Stimulated activated CD4-positive, alpha-beta T cell treated with anti-CD3 and anti-CD28 coated beads, Interleukin-12 subunit alpha, Interleukin-12 subunit beta, amount 100 ng/mL, for 48 hours (primary cell): Measurements from ENCODE around the gene TMEM87A.
A peak's percentile ranks its signal among the peaks of the same experiment; 100 is the strongest.
"Not testable (repeated sequence)": the region's sequence is repeated elsewhere in the genome, so short reads cannot be mapped to it uniquely, and the experiment has no call there.

Source experiments
- DNase-seq, 3 donors: peaks; one replicate each; pipeline ENCODE4 v3.0.0-alpha.2; 2020; ENCODE audit warnings: low read depth in 2 of 3, low spot score in 1 of 3

Gene TMEM87A

DNA sequence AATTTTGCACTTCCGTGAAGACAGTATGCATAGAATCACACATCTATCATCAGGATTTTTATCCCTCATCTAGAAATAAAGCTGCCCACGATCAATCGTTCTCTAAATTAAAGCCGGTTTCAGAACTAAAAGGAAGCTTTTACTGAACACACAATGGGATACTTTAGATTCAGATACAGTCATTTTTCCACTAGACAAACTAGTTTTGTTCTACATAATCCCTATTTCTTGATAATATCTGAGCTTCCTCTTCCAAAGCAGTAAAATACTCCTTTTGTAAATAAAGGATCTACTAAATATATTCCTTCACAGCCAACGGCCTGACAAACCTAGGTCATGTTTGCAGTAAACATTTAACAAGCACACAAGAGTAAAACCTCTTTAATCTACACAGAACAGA is 2.2 kb downstream of the TMEM87A start:
- no peak for DNase-seq

GRCh38 chr15:42270551-42270950 is 2.7 kb downstream of the TMEM87A start:
- DNase-seq, result no peak

GRCh38 chr15:42267286-42267685 is 5.9 kb downstream of the TMEM87A start:
- DNase-seq, result no peak

DNA sequence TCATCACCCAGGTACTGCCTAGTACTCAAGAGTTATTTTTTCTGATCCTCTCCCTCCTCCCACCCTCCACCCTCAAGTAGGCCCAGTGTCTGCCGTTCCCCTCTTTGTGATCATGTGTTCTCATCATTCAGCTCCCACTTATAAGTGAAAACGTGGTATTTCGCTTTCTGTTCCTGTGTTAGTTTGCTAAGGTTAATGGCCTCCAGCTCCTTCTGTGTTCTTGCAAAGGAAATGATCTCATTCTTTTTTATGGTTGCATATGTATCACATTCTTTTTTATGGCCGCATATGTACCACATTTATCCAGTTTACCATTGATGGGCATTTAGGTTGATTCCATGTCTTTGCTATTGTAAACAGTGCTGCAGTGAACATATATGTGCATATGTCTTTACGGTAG is 8.4 kb downstream of the TMEM87A start:
- DNase-seq, result no peak

GRCh38 chr15:42253300-42253699 is 19.9 kb downstream of the TMEM87A start:
- DNase-seq, result no peak

DNA sequence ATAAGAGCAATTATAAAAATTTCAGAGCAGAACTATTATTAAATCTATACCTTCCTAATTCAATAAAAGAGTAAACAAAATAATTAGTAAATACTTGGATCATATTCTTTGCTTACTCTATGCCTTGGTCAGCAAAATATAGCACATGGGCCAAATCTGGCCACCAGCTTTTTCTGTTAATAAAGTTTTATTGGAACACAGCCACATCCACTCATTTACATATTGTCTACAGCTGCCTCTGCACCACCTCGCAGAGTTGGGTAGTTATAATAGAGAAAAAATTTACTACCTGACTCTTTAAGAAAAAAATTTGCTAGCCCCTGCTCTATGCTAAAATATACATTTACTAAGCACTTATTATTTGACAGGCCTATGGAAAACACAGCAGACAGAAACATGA is 32.4 kb downstream of the TMEM87A start:
- no peak for DNase-seq

DNA sequence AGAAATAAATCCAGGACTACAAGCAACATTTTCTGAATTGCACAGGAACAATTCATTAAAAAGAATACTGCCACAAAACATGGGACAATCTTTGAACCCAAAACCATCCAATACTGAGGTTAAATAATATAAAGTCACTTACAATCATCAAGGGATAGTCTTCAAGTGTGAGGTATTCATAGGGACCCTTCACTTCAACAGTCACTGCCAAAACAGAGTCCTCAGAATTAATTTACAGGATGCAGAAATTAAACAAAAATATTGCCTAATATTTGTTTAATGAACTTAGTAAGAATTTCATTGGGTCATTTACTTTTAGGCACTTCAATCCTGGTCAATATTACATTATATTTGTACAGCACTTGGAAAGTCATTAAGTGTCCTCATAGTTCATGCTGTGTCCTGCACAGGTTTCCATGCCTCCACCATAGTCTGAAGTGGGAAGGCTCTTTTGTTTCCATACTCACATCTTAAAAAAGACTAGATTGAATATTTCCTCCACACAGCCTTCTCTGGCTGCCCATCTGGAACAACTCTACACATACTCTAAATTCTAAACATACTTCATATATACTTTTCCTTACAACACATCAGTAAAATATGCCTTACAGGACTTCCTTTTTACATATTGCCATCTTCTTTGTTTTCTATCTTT is 33.6 kb downstream of the TMEM87A start:
- DNase-seq, result no peak

DNA sequence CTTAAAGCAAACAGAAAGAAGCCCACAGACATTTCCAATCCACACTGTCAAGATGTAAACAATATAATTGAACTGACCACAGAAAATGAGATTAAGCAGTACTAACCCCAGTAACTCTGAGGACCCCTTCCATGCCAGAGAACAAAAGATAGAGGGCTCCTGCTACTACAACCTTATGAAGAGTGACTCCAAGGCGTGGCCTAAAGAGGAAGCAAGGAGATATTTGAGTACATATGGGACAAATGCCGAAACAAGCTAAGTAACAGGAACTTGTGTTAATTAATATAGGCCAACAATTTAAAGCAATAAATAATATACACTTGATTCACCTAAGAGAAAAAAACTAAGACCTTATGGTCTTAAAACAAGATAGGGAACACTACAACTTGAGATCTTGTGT is 40.1 kb downstream of the TMEM87A start:
- DNase-seq, result no peak

- no peak for DNase-seq
Observed at GRCh38 chr15:42232606-42233005, 40.6 kb downstream of the TMEM87A start.

DNA sequence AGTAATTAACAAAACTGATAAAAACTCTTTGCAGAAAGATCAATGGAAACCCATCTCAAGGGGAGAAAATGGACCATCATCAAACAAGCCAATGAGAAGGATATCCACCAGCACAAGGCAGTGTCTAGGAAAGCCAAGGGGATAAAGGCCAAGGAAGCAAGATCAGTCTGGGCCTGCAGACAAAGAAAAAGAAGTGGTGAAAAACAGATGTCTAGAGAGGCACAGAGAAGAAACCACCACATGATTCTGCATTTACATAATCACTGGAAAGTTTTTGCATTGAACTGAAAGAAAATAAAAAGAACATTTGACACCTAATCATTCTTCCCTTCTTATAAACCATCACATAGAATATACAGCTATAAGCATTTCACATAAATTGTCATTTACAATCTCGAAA is 42.1 kb downstream of the TMEM87A start:
- no peak for DNase-seq

- not testable (repeated sequence) for DNase-seq
Observed at GRCh38 chr15:42228981-42229380, 44.3 kb downstream of the TMEM87A start.

DNA sequence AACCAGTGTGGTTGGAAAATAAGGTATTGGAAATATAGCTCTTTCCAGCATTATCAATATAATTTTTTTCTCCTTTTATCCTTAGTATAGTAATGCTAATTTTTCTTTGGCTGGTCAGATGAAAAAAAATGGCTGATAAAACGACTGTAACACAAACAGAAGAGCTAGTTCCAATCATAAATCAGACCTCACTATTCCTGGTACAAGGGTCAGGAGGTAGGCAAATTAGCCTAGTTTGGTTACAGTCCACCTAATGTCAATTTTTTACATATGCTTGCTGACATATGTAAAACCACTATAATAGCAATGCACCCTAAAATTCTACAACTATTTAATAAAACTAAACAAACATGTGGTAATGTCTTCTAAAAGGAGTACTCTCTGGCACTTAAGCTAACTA is 45.2 kb downstream of the TMEM87A start:
- no peak for DNase-seq

GRCh38 chr15:42226648-42227047 is 46.6 kb downstream of the TMEM87A start:
- DNase-seq, result no peak

- no peak for DNase-seq
Observed at GRCh38 chr15:42220216-42220615, 53.0 kb downstream of the TMEM87A start.

DNA sequence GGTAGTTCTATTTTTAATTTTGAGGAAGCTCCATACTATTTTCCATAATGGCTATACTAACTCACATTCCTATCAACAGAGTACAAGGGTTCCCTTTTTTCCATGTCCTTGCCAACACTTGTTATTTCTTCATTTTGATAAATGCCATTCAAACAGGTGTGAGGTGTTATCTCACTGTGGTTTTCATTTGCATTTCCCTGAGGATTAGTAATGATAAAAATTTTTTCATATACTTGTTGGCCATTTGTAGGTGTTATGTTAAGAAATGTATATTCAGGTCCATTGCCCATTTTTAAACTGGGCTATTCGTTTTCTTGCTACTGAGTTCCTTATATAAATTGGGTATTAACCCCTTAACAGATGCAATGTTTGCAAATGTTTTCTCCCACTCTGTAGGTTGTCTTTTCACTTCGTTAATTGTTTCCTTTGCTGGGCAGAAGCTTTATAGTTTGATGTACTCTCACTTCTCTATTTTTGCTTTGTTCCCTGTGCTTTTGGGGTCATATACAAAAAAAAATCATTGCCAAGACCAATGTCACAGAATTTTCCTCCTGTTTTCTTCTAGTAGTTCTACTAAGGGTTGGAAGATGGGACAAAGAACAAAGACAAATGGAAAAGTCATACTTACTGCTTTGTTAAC is 54.2 kb downstream of the TMEM87A start:
- DNase-seq, result no peak

- no peak for DNase-seq
Observed at GRCh38 chr15:42217568-42217967, 55.7 kb downstream of the TMEM87A start.

DNA sequence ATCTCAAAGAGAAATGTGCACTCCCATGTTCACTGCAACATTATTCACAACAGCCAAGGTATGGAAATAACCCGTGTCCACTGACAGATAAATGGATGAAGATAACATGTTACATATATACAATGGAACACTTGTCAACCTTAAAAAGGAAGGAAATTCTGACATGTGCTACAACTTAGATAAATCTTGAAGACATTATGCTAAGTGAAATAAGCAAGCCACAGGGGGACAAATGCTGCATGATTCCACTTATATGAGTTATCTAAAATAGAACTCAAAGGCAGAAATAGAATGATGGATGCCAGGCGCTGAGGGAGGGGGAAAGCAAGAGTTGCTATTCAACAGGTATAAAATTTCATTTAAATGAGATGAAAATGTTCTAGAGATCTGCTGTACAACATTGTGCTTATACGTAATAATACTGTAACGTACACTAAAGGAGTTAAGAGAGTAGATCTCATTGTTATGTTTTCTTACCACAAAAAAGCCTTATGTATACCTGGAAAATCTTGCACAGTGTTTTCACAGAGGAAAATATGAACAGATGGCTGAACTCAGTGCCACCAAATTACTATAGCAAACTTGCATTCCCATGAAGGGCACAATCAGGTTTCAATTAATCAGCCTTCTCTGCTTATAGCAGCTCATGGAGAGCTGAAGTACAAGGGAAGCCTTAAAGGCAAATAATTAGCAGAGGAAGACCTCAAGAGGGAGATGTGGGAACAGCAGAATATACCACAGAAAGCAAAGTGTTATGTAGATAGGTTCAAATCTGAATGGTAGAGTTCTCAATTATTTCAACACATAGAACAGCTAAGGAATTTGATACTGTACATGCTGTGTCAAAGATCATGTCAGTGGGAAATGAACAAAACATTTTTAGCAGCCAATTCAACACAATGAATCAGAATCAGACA is 57.1 kb downstream of the TMEM87A start:
- DNase-seq, result no peak

DNA sequence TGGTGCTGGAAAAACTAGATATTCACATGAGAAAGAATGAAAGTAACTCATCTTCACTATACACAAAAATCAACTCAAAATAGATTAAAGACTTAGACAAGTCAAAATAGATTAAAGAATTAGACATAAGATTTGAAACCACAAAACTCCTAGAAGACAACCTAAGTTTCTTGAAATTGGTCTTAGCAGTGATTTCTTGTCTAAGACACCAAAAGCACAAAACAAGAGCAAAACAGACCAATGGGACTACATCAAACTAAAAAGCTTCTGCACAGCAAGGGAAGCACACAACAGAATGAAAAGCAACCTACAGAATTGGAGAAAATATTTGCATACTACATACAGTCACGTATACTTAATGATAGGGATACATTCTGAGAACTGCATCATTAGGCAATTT is 58.6 kb downstream of the TMEM87A start:
- DNase-seq, result no peak

DNA sequence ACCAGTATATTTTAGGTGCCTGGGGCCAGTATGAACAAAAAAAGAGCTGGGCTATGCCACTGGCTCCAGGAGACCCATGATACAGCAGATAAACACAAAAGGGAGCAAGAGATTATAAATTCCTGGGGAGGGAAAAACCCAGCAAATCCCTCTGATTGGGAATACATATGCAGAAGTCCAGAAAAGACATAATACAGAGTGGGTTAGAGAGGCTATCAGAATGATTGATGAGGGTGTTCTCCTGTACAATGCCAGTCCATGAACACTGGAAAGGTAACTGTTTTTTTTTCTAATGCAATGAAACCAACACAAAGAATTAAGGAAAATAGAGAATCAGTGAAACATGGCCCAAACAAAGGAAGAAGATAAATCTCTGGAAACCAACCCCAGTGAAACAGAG is 59.7 kb downstream of the TMEM87A start:
- no peak for DNase-seq

DNA sequence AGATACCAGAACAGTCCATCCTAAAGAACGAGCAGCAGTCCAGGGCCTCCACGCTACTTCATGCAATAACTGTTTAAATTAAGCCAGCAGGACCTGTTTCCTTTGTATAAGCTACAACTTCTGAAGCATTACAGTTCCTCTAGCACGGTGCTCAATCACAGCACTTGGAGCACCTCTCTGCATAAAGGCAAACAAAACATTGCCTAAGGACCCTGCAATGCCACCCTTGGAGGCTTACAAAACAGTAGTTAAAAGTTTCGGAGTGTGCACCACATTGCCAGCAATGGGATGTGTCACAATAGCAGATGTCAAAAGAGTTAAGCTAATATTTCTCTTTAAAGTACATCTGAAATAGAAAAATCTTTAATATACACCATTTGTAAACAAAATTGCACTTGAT is 62.5 kb downstream of the TMEM87A start:
- DNase-seq, result no peak

- peak; percentile 66 to 81 (median 74) for DNase-seq
Observed at GRCh38 chr15:42207674-42208579, 65.3 kb downstream of the TMEM87A start, which contains the start of gene VPS39. Gene VPS39, minus strand, starts transcription at chr15:42208304. Its CDS starts 151 bp downstream, at chr15:42208153.
